ENCODE measurements around the gene NOS1.

Gene NOS1

GRCh38 chr12:117367006-117367638 is 5.7 kb upstream of the NOS1 start:
- peak in 1 of 3 donors; percentile 7 for DNase-seq
- peaks cover 3% of the 10 kb centered on the region for H3K27me3 ChIP-seq (replicated peaks; ENCODE audit: control insufficient read depth, insufficient read depth, low read length, poor library complexity, severe bottlenecking)
- no peaks in the 10 kb centered on the region for H3K9me3 ChIP-seq (ENCODE audit: control insufficient read depth, low read length)
- H3K27ac ChIP-seq (ENCODE audit: insufficient read depth, low read length, poor library complexity, severe bottlenecking), result no peak overlapping the region
- no peaks in the 10 kb centered on the region for H3K4me1 ChIP-seq (ENCODE audit: control insufficient read depth, insufficient read depth, low read length, poor library complexity, severe bottlenecking)
- no peak overlapping the region for H3K4me3 ChIP-seq (ENCODE audit: insufficient read depth, low read depth, low read length, poor library complexity, severe bottlenecking)
- H3K36me3 ChIP-seq (ENCODE audit: control insufficient read depth, insufficient read depth, low read length), result no peaks in the 10 kb centered on the region

GRCh38 chr12:117365049-117365616 is 3.7 kb upstream of the NOS1 start:
- Histone ChIP-seq H3K27ac (ENCODE audit: insufficient read depth, low read length, poor library complexity, severe bottlenecking) (no peak overlapping the region), H3K4me1 (ENCODE audit: control insufficient read depth, insufficient read depth, low read length, poor library complexity, severe bottlenecking) (no peaks in the 10 kb centered on the region), H3K36me3 (ENCODE audit: control insufficient read depth, insufficient read depth, low read length) (no peaks in the 10 kb centered on the region), H3K27me3 (replicated peaks; ENCODE audit: control insufficient read depth, insufficient read depth, low read length, poor library complexity, severe bottlenecking) (peaks cover 3% of the 10 kb centered on the region), H3K9me3 (ENCODE audit: control insufficient read depth, low read length) (no peaks in the 10 kb centered on the region), H3K4me3 (ENCODE audit: insufficient read depth, low read depth, low read length, poor library complexity, severe bottlenecking) (no peak overlapping the region)
- DNase-seq, result no peak

- Histone ChIP-seq H3K9me3 (ENCODE audit: control insufficient read depth, low read length) (no peaks in the 10 kb centered on the region), H3K36me3 (ENCODE audit: control insufficient read depth, insufficient read depth, low read length) (no peaks in the 10 kb centered on the region), H3K4me1 (ENCODE audit: control insufficient read depth, insufficient read depth, low read length, poor library complexity, severe bottlenecking) (no peaks in the 10 kb centered on the region), H3K27ac (ENCODE audit: insufficient read depth, low read length, poor library complexity, severe bottlenecking) (no peak overlapping the region), H3K27me3 (replicated peaks; ENCODE audit: control insufficient read depth, insufficient read depth, low read length, poor library complexity, severe bottlenecking) (peaks cover 6% of the 10 kb centered on the region), H3K4me3 (ENCODE audit: insufficient read depth, low read depth, low read length, poor library complexity, severe bottlenecking) (no peak overlapping the region)
- no peak for DNase-seq
Measured at GRCh38 chr12:117363953-117364486, 2.6 kb upstream of the NOS1 start.

GRCh38 chr12:117363056-117363662 is 1.7 kb upstream of the NOS1 start:
- H3K36me3 ChIP-seq (ENCODE audit: control insufficient read depth, insufficient read depth, low read length), result no peaks in the 10 kb centered on the region
- H3K27me3 ChIP-seq (replicated peaks; ENCODE audit: control insufficient read depth, insufficient read depth, low read length, poor library complexity, severe bottlenecking), result peaks cover 6% of the 10 kb centered on the region
- no peak overlapping the region for H3K4me3 ChIP-seq (ENCODE audit: insufficient read depth, low read depth, low read length, poor library complexity, severe bottlenecking)
- H3K9me3 ChIP-seq (ENCODE audit: control insufficient read depth, low read length), result no peaks in the 10 kb centered on the region
- H3K4me1 ChIP-seq (ENCODE audit: control insufficient read depth, insufficient read depth, low read length, poor library complexity, severe bottlenecking), result no peaks in the 10 kb centered on the region
- no peak for DNase-seq
- H3K27ac ChIP-seq (ENCODE audit: insufficient read depth, low read length, poor library complexity, severe bottlenecking), result no peak overlapping the region

GRCh38 chr12:117362391-117362790 is 965 bp upstream of the NOS1 start:
- H3K9me3 ChIP-seq (ENCODE audit: control insufficient read depth, low read length), result no peaks in the 10 kb centered on the region
- no peak overlapping the region for H3K27ac ChIP-seq (ENCODE audit: insufficient read depth, low read length, poor library complexity, severe bottlenecking)
- H3K4me1 ChIP-seq (ENCODE audit: control insufficient read depth, insufficient read depth, low read length, poor library complexity, severe bottlenecking), result no peaks in the 10 kb centered on the region
- H3K4me3 ChIP-seq (ENCODE audit: insufficient read depth, low read depth, low read length, poor library complexity, severe bottlenecking), result no peak overlapping the region
- H3K27me3 ChIP-seq (replicated peaks; ENCODE audit: control insufficient read depth, insufficient read depth, low read length, poor library complexity, severe bottlenecking), result peaks cover 6% of the 10 kb centered on the region
- no peaks in the 10 kb centered on the region for H3K36me3 ChIP-seq (ENCODE audit: control insufficient read depth, insufficient read depth, low read length)
- no peak for DNase-seq

GRCh38 chr12:117361905-117362304 is 479 bp upstream of the NOS1 start:
- peaks cover 6% of the 10 kb centered on the region for H3K27me3 ChIP-seq (replicated peaks; ENCODE audit: control insufficient read depth, insufficient read depth, low read length, poor library complexity, severe bottlenecking)

GRCh38 chr12:117360551-117361346 is 677 bp downstream of the NOS1 start:
- H3K36me3 ChIP-seq (ENCODE audit: control insufficient read depth, insufficient read depth, low read length), result no peaks in the 10 kb centered on the region
- H3K9me3 ChIP-seq (ENCODE audit: control insufficient read depth, low read length), result no peaks in the 10 kb centered on the region
- H3K27me3 ChIP-seq (replicated peaks; ENCODE audit: control insufficient read depth, insufficient read depth, low read length, poor library complexity, severe bottlenecking), result peaks cover 6% of the 10 kb centered on the region
- no peak overlapping the region for H3K4me3 ChIP-seq (ENCODE audit: insufficient read depth, low read depth, low read length, poor library complexity, severe bottlenecking)
- no peaks in the 10 kb centered on the region for H3K4me1 ChIP-seq (ENCODE audit: control insufficient read depth, insufficient read depth, low read length, poor library complexity, severe bottlenecking)
- H3K27ac ChIP-seq (ENCODE audit: insufficient read depth, low read length, poor library complexity, severe bottlenecking), result no peak overlapping the region
- no peak for DNase-seq

More at GRCh38 chr12:117361905-117362304, 479 bp upstream of the NOS1 start:
- no peak overlapping the region for H3K27ac ChIP-seq (ENCODE audit: insufficient read depth, low read length, poor library complexity, severe bottlenecking)
- DNase-seq, result no peak
- no peak overlapping the region for H3K4me3 ChIP-seq (ENCODE audit: insufficient read depth, low read depth, low read length, poor library complexity, severe bottlenecking)
- H3K36me3 ChIP-seq (ENCODE audit: control insufficient read depth, insufficient read depth, low read length), result no peaks in the 10 kb centered on the region
- no peaks in the 10 kb centered on the region for H3K4me1 ChIP-seq (ENCODE audit: control insufficient read depth, insufficient read depth, low read length, poor library complexity, severe bottlenecking)
- H3K9me3 ChIP-seq (ENCODE audit: control insufficient read depth, low read length), result no peaks in the 10 kb centered on the region

GRCh38 chr12:117360222-117360550 is 1.2 kb downstream of the NOS1 start:
- Histone ChIP-seq H3K4me1 (ENCODE audit: control insufficient read depth, insufficient read depth, low read length, poor library complexity, severe bottlenecking) (no peaks in the 10 kb centered on the region), H3K9me3 (ENCODE audit: control insufficient read depth, low read length) (no peaks in the 10 kb centered on the region), H3K27me3 (replicated peaks; ENCODE audit: control insufficient read depth, insufficient read depth, low read length, poor library complexity, severe bottlenecking) (peaks cover 6% of the 10 kb centered on the region), H3K27ac (ENCODE audit: insufficient read depth, low read length, poor library complexity, severe bottlenecking) (no peak overlapping the region), H3K4me3 (ENCODE audit: insufficient read depth, low read depth, low read length, poor library complexity, severe bottlenecking) (no peak overlapping the region), H3K36me3 (ENCODE audit: control insufficient read depth, insufficient read depth, low read length) (no peaks in the 10 kb centered on the region)
- DNase-seq, result no peak

- peaks cover 6% of the 10 kb centered on the region for H3K27me3 ChIP-seq (replicated peaks; ENCODE audit: control insufficient read depth, insufficient read depth, low read length, poor library complexity, severe bottlenecking)
Measured at GRCh38 chr12:117359029-117359845, 2.2 kb downstream of the NOS1 start.

More at GRCh38 chr12:117359029-117359845, 2.2 kb downstream of the NOS1 start:
- H3K9me3 ChIP-seq (ENCODE audit: control insufficient read depth, low read length), result no peaks in the 10 kb centered on the region
- H3K27ac ChIP-seq (ENCODE audit: insufficient read depth, low read length, poor library complexity, severe bottlenecking), result no peak overlapping the region
- no peaks in the 10 kb centered on the region for H3K4me1 ChIP-seq (ENCODE audit: control insufficient read depth, insufficient read depth, low read length, poor library complexity, severe bottlenecking)
- DNase-seq, result no peak
- H3K4me3 ChIP-seq (ENCODE audit: insufficient read depth, low read depth, low read length, poor library complexity, severe bottlenecking), result no peak overlapping the region
- no peaks in the 10 kb centered on the region for H3K36me3 ChIP-seq (ENCODE audit: control insufficient read depth, insufficient read depth, low read length)

All from effector memory CD4-positive, alpha-beta T cell (primary cell).